HepG2 (cell line): ENCODE measurements around the gene MRPS11. TPM values are rescaled to one million over a fixed set of nuclear protein-coding genes. Genes with fewer than 3 reads are reported as not detected.

Experiments used
- AGO2 ChIP-seq: fragments of 200-400 bp; formaldehyde crosslinking; optimal IDR thresholded peaks from 2 replicates; pipeline ENCODE3; 2017; ENCODE audit warnings: mild to moderate bottlenecking, low read depth, low read length, moderate library complexity
- ARNT ChIP-seq: fragments of 450-650 bp; IDR thresholded peaks from 2 replicates; pipeline ENCODE4 v1.6.1; 2017
- CCDC6 ChIP-seq: sonication (generic); formaldehyde crosslinking; IDR thresholded peaks from 2 replicates; pipeline ENCODE4 v1.8.1; 2022; ENCODE audit warnings: mild to moderate bottlenecking, missing genetic modification reagents, moderate library complexity
- EP300 ChIP-seq, 3 experiments: sonication (generic) in 1 of 3; formaldehyde crosslinking in 1 of 3; IDR thresholded peaks; 2 replicates each; pipeline versions ENCODE4 v1.5.1 to v1.6.1; 2011 to 2020; ENCODE audit warnings: low read depth in 2 of 3, low read length in 2 of 3, borderline replicate concordance in 1 of 3, improper control_type of control experiment in 1 of 3, mild to moderate bottlenecking in 1 of 3, missing genetic modification reagents in 1 of 3, moderate library complexity in 1 of 3
- HIVEP1 ChIP-seq: sonication (generic); formaldehyde crosslinking; IDR thresholded peaks from 2 replicates; pipeline ENCODE4 v1.4.0; 2020; ENCODE audit warnings: mild to moderate bottlenecking, missing genetic modification reagents
- KDM1A ChIP-seq: IDR thresholded peaks from 2 replicates; pipeline ENCODE4 v1.6.1; 2016; ENCODE audit warnings: missing compliant biosample characterization
- MYC ChIP-seq: sonication (generic); formaldehyde crosslinking; IDR thresholded peaks from 2 replicates; pipeline ENCODE4 v1.9.0; 2021; ENCODE audit warnings: missing genetic modification reagents, borderline replicate concordance
- NFE2L1 ChIP-seq: sonication (generic); formaldehyde crosslinking; IDR thresholded peaks from 2 replicates; pipeline ENCODE4 v1.4.0; 2020; ENCODE audit warnings: missing genetic modification reagents, mild to moderate bottlenecking, borderline replicate concordance
- STAG1 ChIP-seq: sonication (generic); formaldehyde crosslinking; IDR thresholded peaks from 2 replicates; pipeline ENCODE4 v1.4.0; 2020; ENCODE audit warnings: missing genetic modification reagents
- TEAD3 ChIP-seq: optimal IDR thresholded peaks from 2 replicates; pipeline ENCODE3; 2016; ENCODE audit warnings: borderline replicate concordance
- ZNF10 ChIP-seq: sonication (generic); formaldehyde crosslinking; IDR thresholded peaks from 2 replicates; pipeline ENCODE4 v1.4.0; 2020; ENCODE audit warnings: mild to moderate bottlenecking, low read depth, missing genetic modification reagents, borderline replicate concordance
- ZNF446 ChIP-seq: sonication (generic); formaldehyde crosslinking; IDR thresholded peaks from 2 replicates; pipeline ENCODE4 v1.5.0; 2020; ENCODE audit warnings: mild to moderate bottlenecking, missing genetic modification reagents
- ZNF546 ChIP-seq: sonication (generic); formaldehyde crosslinking; conservative IDR thresholded peaks from 2 replicates; pipeline ENCODE4 v1.8.1; 2023; ENCODE audit warnings: mild to moderate bottlenecking, missing genetic modification reagents
- ZNF572 ChIP-seq: sonication (generic); formaldehyde crosslinking; IDR thresholded peaks from 2 replicates; pipeline ENCODE4 v1.5.1; 2020; ENCODE audit warnings: mild to moderate bottlenecking, missing genetic modification reagents
- ZNF605 ChIP-seq: sonication (generic); formaldehyde crosslinking; IDR thresholded peaks from 2 replicates; pipeline ENCODE4 v1.8.0; 2022; ENCODE audit warnings: mild to moderate bottlenecking, missing genetic modification reagents
- polyA plus RNA-seq, 8 experiments: library from polyadenylated mRNA; depleted of rRNA in 3 of 8; stranded (reverse) in 7 of 8; unstranded in 1 of 8; fragments of >200 nt; fragmentation: Illumina TruSeq in 4 of 8; extraction: Trizol in 4 of 8; gene quantifications; 2 replicates each; pipeline versions ENCODE4 v1.2.1 to v1.2.3, GENCODE V29; 2011 to 2016; ENCODE audit warnings: low read depth in 4 of 8, missing spikeins in 1 of 8, mixed read lengths in 1 of 8; ENCODE audit not compliant: insufficient read depth in 1 of 8
- total RNA-seq, 5 experiments: library from RNA; depleted of rRNA; stranded (reverse); fragments of >200 nt; fragmentation: Illumina TruSeq; extraction: Trizol; gene quantifications; 2 replicates each; pipeline ENCODE4 v1.2.3, GENCODE V29; 2016; ENCODE audit warnings: low read depth in 1 of 5
- TF ChIP-seq, protein P1 (sequence below), 2 experiments: fragments of 450-650 bp in 1 of 2; sonication (generic) in 1 of 2; formaldehyde crosslinking in 1 of 2; IDR thresholded peaks; 2 replicates each; pipeline versions ENCODE4 v1.6.1 to v1.8.0; 2016 to 2022; ENCODE audit warnings: antibody characterized with exemption in 1 of 2, mild to moderate bottlenecking in 1 of 2, missing genetic modification reagents in 1 of 2
- TF ChIP-seq, protein P2 (sequence below): sonication (generic); formaldehyde crosslinking; IDR thresholded peaks from 2 replicates; pipeline ENCODE4 v1.4.0; 2020; ENCODE audit warnings: missing genetic modification reagents
- TF ChIP-seq, protein P3 (sequence below): IDR thresholded peaks from 2 replicates; pipeline ENCODE4 v1.6.1; 2016; ENCODE audit warnings: low read depth, control low read depth
- TF ChIP-seq, protein P4 (sequence below): sonication (generic); formaldehyde crosslinking; IDR thresholded peaks from 2 replicates; pipeline ENCODE4 v1.5.0; 2020; ENCODE audit warnings: missing genetic modification reagents, mild to moderate bottlenecking, borderline replicate concordance

Gene MRPS11
- total and polyA plus RNA-seq, 2 of the 13 experiments (the other 11 are each of a cell fraction or from before 2014, with no cell fraction given), result 50.1 to 72.7 TPM

DNA sequence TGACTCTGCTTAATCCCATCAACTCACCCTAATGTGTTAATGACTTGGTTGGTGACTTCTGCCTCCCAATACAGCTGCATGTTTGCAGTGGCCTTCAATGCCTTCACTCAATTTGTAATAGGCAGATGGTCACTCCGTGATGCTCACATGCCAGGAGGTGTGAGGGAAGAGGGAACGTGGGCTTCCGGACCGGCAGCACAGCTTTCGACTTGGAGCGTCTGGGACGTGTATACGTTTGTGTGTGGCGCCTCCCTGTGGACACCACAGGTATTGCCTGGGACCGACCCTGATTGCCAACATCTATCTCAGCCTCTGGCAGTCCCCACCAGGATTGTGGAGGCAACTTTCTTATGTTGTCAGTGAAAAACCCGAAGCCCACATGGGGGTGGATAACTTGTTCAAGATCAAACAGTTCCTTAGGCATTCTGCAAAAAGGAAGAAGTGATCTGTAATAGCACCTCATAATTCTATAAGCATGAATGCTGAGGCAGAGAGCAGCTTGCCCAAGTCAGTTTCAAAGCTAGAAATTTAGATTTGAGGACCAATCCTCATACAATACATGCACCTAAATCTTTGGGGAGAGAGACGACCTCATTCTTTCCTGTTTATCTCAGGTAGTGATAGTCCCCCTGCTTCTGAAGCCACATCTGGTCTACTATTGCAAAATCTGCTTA, 17.2 kb upstream of the MRPS11 start (continued):
- TF ChIP-seq NFE2L1 (CRISPR knock-in tag), result no peak
- no peak for TF ChIP-seq CCDC6 (CRISPR knock-in tag)
- no peak for TF ChIP-seq HIVEP1 (CRISPR knock-in tag)
- TF ChIP-seq, protein P1, sequence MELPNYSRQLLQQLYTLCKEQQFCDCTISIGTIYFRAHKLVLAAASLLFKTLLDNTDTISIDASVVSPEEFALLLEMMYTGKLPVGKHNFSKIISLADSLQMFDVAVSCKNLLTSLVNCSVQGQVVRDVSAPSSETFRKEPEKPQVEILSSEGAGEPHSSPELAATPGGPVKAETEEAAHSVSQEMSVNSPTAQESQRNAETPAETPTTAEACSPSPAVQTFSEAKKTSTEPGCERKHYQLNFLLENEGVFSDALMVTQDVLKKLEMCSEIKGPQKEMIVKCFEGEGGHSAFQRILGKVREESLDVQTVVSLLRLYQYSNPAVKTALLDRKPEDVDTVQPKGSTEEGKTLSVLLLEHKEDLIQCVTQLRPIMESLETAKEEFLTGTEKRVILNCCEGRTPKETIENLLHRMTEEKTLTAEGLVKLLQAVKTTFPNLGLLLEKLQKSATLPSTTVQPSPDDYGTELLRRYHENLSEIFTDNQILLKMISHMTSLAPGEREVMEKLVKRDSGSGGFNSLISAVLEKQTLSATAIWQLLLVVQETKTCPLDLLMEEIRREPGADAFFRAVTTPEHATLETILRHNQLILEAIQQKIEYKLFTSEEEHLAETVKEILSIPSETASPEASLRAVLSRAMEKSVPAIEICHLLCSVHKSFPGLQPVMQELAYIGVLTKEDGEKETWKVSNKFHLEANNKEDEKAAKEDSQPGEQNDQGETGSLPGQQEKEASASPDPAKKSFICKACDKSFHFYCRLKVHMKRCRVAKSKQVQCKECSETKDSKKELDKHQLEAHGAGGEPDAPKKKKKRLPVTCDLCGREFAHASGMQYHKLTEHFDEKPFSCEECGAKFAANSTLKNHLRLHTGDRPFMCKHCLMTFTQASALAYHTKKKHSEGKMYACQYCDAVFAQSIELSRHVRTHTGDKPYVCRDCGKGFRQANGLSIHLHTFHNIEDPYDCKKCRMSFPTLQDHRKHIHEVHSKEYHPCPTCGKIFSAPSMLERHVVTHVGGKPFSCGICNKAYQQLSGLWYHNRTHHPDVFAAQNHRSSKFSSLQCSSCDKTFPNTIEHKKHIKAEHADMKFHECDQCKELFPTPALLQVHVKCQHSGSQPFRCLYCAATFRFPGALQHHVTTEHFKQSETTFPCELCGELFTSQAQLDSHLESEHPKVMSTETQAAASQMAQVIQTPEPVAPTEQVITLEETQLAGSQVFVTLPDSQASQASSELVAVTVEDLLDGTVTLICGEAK (IDR thresholded peaks at IDR 0.05), result no peak
- TF ChIP-seq, protein P1 (CRISPR knock-in tag; IDR thresholded peaks at IDR 0.05), result no peak
- no peak for TF ChIP-seq ZNF10 (CRISPR knock-in tag)
- TF ChIP-seq ZNF546, result no peak
- TF ChIP-seq TEAD3 (CRISPR knock-in tag), result peak; percentile 36
- peak; percentile 92 for TF ChIP-seq STAG1 (CRISPR knock-in tag)
- TF ChIP-seq KDM1A (CRISPR knock-in tag), result no peak
- no peak for TF ChIP-seq ARNT
- TF ChIP-seq, protein P2, sequence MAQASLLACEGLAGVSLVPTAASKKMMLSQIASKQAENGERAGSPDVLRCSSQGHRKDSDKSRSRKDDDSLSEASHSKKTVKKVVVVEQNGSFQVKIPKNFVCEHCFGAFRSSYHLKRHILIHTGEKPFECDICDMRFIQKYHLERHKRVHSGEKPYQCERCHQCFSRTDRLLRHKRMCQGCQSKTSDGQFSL (CRISPR knock-in tag), result no peak
- TF ChIP-seq AGO2, result no peak
- TF ChIP-seq, protein P3, sequence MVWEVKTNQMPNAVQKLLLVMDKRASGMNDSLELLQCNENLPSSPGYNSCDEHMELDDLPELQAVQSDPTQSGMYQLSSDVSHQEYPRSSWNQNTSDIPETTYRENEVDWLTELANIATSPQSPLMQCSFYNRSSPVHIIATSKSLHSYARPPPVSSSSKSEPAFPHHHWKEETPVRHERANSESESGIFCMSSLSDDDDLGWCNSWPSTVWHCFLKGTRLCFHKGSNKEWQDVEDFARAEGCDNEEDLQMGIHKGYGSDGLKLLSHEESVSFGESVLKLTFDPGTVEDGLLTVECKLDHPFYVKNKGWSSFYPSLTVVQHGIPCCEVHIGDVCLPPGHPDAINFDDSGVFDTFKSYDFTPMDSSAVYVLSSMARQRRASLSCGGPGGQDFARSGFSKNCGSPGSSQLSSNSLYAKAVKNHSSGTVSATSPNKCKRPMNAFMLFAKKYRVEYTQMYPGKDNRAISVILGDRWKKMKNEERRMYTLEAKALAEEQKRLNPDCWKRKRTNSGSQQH, result no peak
- no peak for TF ChIP-seq MYC (CRISPR knock-in tag)
- TF ChIP-seq ZNF446 (CRISPR knock-in tag), result no peak
- no peak for TF ChIP-seq EP300 (IDR thresholded peaks at IDR 0.05; ENCODE audit: low read depth in 2 of 2, low read length in 2 of 2)
- no peak for TF ChIP-seq EP300 (CRISPR knock-in tag; IDR thresholded peaks at IDR 0.05; ENCODE audit: borderline replicate concordance)
- no peak for TF ChIP-seq ZNF572
- TF ChIP-seq ZNF605 (CRISPR knock-in tag), result no peak
- TF ChIP-seq, protein P4, sequence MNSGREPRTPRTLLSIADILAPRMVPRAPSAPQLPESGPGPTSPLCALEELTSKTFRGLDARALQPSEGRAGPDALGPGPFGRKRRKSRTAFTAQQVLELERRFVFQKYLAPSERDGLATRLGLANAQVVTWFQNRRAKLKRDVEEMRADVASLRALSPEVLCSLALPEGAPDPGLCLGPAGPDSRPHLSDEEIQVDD (CRISPR knock-in tag), result no peak
